Dermis lymphatic vessel endothelial cell (primary cell): ENCODE results near the gene CNBP. TPM values are rescaled to one million over a fixed set of nuclear protein-coding genes. Genes with fewer than 3 reads are reported as not detected.

ENCODE experiments used
- total RNA-seq: library from RNA; depleted of rRNA; stranded (reverse); fragments of >200 nt; gene quantifications from 2 replicates; pipeline ENCODE4 v1.2.1, GENCODE V29; 2014

Gene CNBP
- 303 and 305 TPM in 2 replicates for total RNA-seq

DNA sequence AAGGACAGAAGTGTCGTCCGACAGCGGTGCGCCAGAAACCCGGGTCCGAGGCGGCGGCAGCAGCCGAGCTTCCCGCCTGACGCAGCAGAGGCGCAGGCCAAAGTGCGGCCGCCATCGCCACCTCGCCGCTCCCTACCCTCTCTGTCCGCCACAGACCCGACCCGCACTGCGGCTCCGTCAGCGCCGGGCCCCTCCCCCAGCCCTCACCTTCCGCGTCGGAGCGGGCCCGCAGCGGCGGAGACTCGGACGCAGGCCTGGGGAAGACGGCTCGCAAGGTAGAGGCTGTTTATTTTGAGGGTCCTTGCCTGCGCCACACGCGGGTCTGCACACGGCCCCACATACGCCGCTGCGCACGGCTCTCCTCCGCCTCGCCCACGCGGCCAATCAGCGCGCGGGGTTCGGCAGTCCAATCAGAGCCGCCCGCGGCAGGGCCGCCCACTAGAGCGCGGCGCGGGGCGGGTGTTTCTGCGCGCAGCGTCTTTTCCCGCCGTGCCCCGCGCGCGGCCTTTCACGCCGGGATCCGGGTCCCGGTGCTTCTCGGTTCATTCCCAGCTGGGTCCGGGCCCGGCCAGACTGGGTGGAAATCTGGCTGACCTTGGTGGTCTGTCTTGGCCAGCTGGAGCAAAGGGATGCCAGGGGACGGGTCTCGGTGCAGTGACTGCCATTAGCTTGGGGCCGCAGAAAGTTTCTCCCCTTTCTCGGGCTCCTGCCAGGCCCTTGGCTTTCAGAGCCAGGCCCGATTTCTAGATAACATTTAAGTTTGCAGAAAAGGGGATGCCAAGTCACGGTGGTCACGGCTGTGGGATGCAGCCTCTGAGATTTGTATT, at the start of gene CNBP:
Gene CNBP, minus strand, starts transcription at position 328 of the 827 bp plus-strand sequence. CDS start 12,139 bp downstream, outside the sequence.

DNA sequence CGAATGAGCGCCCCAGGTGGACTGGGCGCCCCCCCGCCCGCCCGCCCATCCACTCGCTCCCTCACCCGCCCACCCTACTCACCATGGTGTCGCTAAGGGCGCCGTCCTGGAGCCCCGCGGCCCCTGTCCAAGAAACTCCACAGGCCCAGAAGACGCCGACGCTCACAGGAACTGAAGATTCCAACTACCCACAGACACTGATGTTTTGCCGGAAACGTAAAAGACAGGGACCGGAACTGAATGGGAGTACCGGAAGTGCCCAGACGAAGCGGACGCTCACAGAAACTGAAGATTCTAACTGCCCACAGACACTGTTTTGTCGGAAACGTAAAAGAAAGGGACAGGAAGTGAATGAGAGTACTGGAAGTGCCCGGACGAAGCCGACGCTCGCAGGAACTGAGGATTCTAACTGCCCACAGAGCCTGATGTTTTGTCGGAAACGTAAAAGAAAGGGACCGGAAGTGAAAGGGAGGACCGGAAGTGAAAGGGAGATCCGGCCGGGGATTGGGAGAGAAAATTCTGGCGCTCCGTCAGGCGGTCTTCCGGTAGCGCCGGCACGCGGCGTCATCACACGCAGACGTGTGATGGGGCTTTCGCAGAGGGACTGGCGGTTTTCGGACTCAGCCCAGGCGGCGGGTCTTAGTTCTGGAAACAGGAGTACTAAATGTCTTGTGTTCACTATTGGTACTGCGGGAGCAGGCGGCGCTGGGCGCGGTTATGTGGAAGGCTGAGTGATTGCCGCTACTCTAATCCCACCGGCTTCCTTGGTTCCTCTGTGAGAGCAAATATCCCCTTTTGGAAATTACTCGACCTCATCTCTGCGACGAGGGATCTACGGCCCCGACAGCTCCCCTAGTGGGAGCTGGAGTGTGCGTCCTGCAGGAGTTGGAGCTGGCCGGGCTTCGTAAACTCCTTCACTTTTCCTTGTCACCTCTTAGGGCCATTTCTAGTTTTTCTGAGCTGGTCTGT, 22.5 kb downstream of the CNBP start, which contains the start of gene ISY1:
Gene ISY1, minus strand, starts transcription at position 173 of the 969 bp plus-strand sequence. Its CDS starts 88 bp downstream, at position 85.

GRCh38 chr3:129121792-129122411, 61.8 kb downstream of the CNBP start, which contains the start of gene RAB43:
TSS of gene RAB43 (minus strand) at chr3:129121804. CDS start at chr3:129121489, 315 bp downstream.

Other genes starting within 250 kb of the CNBP start
- gene CFAP92, start 189.8 kb downstream of the CNBP start, total RNA-seq = 1.0 and 1.3 TPM in 2 replicates
- gene EFCC1, start 182.6 kb downstream of the CNBP start, total RNA-seq = 5.2 and 8.5 TPM in 2 replicates
- 0.11 TPM in 1 of 2 replicates, not detected in the other for gene GP9, start 123.1 kb downstream of the CNBP start, total RNA-seq
- 63.6 and 72.1 TPM in 2 replicates for gene RAB43, start 62.1 kb downstream of the CNBP start, total RNA-seq
- gene ISY1, start 22.8 kb downstream of the CNBP start, total RNA-seq = 58.1 and 67.2 TPM in 2 replicates
- gene COPG1, start 65.7 kb upstream of the CNBP start, total RNA-seq = 173 and 221 TPM in 2 replicates
- 22.4 and 23.7 TPM in 2 replicates for gene HMCES, start 95.0 kb upstream of the CNBP start, total RNA-seq
- under 0.01 and 0.11 TPM in 2 replicates for gene EFCAB12, start 244.7 kb upstream of the CNBP start, total RNA-seq